C4-2B (cell line): ENCODE data around the gene ACTR8.

Source experiments
- CTCF ChIP-seq: fragments of 450-650 bp; conservative IDR thresholded peaks from 2 replicates; pipeline ENCODE4 v1.5.1; 2017; ENCODE audit warnings: mild to moderate bottlenecking
- ZFX ChIP-seq: fragments of 450-650 bp; IDR thresholded peaks from 2 replicates; pipeline ENCODE4 v1.6.1; 2017

- TF ChIP-seq CTCF (peak; percentile 68), ZFX (no peak)
These were observed 36.7 kb downstream of the ACTR8 start for GRCh38 chr3:53845103-53845880.
